Smooth muscle cell (in vitro differentiated cells): ENCODE measurements around the gene GOLGA7B. TPM values are rescaled to one million over a fixed set of nuclear protein-coding genes. Genes with fewer than 3 reads are reported as not detected.

ENCODE experiments used
- polyA plus RNA-seq: library from polyadenylated mRNA; unstranded; fragments of >200 nt; fragmentation: Nextera tagmentation; extraction: Ambion mirVana; gene quantifications from 2 replicates; pipeline ENCODE4 v1.2.1, GENCODE V29; 2016
- total RNA-seq: library from RNA; depleted of rRNA; stranded (reverse); fragments of >200 nt; gene quantifications from 2 replicates; pipeline ENCODE4 v1.2.3, GENCODE V29; 2014

The GOLGA7B gene
- total and polyA plus RNA-seq, 2 experiments from 2014 or later = not detected

Other genes with a start within 250 kb of the GOLGA7B start
- gene MORN4, start 216.3 kb upstream of the GOLGA7B start, total RNA-seq = 2.9 and 9.3 TPM in 2 replicates
- 11.3 and 16.8 TPM in 2 replicates for gene MORN4, start 216.3 kb upstream of the GOLGA7B start, polyA plus RNA-seq
- gene PI4K2A, start 209.2 kb upstream of the GOLGA7B start, total RNA-seq = 20.8 and 23.4 TPM in 2 replicates
- gene PI4K2A, start 209.2 kb upstream of the GOLGA7B start, polyA plus RNA-seq = 20.4 and 21.0 TPM in 2 replicates
- 14.9 and 23.8 TPM in 2 replicates for gene AVPI1, start 162.6 kb upstream of the GOLGA7B start, total RNA-seq
- 26.9 and 32.5 TPM in 2 replicates for gene AVPI1, start 162.6 kb upstream of the GOLGA7B start, polyA plus RNA-seq
- 46.3 and 58.4 TPM in 2 replicates for gene MARVELD1, start 136.1 kb upstream of the GOLGA7B start, total RNA-seq
- 95.5 and 132 TPM in 2 replicates for gene MARVELD1, start 136.1 kb upstream of the GOLGA7B start, polyA plus RNA-seq
- 7.0 and 9.7 TPM in 2 replicates for gene ZFYVE27, start 112.7 kb upstream of the GOLGA7B start, total RNA-seq
- gene ZFYVE27, start 112.7 kb upstream of the GOLGA7B start, polyA plus RNA-seq = 11.4 and 14.0 TPM in 2 replicates
- gene SFRP5, start 77.8 kb upstream of the GOLGA7B start, total RNA-seq = not detected in 2 replicates
- 0.11 and 0.12 TPM in 2 replicates for gene SFRP5, start 77.8 kb upstream of the GOLGA7B start, polyA plus RNA-seq
- gene CRTAC1, start 180.8 kb downstream of the GOLGA7B start, total RNA-seq = 0.31 TPM in 1 of 2 replicates, not detected in the other
- gene CRTAC1, start 180.8 kb downstream of the GOLGA7B start, polyA plus RNA-seq = 0.65 and 1.1 TPM in 2 replicates